Measurements from ENCODE around the gene C22orf23. TPM values are rescaled to one million over a fixed set of nuclear protein-coding genes. Genes with fewer than 3 reads are reported as not detected.
"Not testable (repeated sequence)": the region's sequence is repeated elsewhere in the genome, so short reads cannot be mapped to it uniquely, and the experiment has no call there.

The C22orf23 gene
- polyA plus RNA-seq, 1 donor = 11.1 TPM

DNA sequence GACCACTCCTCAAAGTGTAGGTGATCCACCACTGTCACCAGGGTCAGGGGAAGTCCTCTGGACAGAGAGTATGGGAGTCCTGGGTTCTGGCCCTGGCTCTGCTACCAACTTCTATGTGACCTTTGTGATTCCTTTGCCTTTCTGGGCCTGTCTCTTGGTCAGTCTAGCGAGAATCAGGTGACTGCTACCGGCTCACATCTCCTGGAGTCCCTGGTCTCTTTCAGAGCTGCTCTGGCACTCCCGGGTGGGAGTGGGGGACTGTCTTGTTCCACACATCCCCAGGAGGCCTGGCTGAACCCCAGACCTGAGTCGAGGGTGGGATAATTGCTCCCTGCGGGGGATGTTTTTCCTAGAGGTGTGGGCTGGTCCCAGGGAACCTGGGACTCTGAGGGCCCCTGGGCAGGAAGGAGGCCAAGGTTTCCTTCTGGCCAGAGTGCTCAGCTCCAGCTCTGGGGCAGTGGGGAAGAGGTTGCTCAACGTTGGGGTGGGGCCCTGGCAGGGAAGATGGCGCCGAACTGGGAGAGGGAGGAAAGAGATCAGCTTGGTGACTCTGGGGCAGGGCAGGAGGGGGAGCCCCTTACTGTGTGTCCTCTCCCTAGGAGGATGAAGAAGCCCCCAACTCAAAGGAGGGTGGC is 28.9 kb upstream of the C22orf23 start:
- no peak for DNase-seq

GRCh38 chr22:37981282-37982011 is 28.0 kb upstream of the C22orf23 start:
- DNase-seq = no peak

DNA sequence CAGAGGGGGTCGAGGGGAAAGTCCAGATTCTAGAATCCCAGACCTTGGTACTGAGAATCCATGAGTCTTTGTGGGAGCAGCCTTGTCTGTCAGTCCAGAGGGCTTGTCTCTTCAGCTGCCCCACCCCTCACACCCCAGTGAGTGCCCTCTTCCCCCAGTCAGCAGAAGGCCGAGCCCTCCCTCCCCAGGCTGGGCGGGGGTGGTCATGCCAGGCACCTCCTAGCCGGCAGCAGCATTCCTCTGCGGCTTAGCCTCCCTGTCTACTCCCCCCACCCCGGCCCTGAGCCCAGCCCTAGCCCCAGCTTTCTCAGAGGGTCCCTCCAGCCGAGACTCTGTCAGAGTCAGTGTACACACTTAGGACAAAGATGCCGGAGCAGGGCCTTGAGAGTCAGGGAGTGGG is 26.4 kb upstream of the C22orf23 start:
- DNase-seq = no peak

- no peak for DNase-seq
Measured at GRCh38 chr22:37976547-37976946, 23.1 kb upstream of the C22orf23 start.

DNA sequence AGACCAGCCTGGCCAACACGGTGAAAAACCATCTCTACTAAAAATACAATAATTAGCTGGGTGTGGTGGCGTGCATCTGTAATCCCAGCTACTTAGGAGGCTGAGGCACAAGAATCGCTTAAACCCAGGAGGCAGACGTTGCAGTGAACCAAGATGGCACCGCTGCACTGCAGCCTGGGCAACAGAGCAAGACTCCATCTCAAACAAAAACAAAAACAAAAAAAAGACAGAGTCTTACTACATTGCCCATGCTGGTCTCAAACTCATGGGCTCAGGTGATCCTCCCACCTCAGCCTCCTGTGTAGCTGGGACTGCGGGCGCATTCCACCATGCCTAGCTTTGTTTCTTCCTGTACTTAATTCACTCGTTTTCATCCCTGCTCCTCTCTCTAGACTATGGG is 22.6 kb upstream of the C22orf23 start:
- DNase-seq = not testable (repeated sequence)

- no peak for DNase-seq
Measured at GRCh38 chr22:37975153-37975552, 21.8 kb upstream of the C22orf23 start.

DNA sequence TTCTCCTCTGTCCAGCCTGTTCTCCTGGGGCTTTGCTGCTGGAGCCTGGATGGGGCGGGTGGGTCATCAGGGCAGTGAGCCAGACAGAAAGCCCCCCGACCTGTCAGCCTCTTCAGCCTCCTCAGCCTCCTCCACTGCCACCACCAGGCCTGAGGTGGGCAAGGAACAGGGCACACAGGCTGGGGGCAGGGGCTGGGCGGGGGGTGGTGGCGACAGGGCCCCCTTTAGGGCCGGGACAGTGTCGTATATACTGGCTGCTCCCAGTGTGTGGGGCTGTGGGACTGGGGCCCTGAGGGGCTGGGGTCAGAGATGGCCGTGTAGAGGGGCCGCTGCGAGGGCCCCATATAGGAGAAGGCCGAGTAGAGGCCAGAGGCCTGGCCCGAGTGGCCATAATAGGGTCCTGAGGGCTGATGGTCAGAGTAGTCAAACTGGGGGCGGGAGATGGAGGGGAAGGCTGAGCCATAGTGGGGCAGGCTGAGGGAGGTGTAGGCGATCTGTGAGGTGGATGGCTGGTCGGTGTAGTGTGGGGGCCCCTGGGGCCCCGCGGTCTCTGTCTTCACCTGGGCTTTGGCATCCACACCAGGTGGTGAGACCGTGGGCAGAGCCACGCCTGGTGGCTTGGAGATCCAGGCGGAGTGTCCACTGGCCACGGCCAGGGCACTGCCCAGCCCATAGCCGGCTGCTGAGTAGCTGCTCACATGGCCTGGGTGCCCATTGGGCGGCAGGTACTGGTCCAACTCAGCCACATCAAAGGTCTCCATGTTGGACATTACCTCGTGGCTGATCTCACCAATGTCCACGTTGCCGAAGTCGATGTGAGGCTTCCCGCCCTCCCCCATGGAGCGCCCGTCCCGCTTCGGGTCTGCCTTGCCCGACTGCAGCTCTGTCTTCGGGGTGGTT is 20.1 kb upstream of the C22orf23 start:
- DNase-seq = no peak

DNA sequence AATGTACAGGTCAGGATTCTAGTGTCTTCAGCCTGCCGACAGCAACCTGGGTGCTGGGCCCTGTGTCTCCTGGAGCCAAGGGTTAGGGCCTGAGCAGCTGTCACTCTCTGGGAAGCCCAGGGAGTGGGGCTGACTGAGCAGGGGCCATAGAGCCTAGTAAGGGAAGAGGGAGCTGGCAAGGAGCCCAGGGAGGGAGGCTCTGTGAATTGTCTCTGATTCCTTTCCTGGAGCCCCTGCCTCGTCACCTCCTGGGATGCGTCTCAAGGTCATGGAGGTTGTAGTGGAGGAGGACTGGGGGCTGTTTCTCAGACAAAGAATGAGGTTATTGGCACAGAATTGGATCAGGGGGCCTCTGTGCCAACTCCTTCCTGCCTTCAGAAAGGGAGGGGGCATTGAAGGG is 19.1 kb upstream of the C22orf23 start:
- peak; percentile 30 for DNase-seq

- DNase-seq = no peak
Measured at GRCh38 chr22:37971475-37972434, 18.4 kb upstream of the C22orf23 start.

DNA sequence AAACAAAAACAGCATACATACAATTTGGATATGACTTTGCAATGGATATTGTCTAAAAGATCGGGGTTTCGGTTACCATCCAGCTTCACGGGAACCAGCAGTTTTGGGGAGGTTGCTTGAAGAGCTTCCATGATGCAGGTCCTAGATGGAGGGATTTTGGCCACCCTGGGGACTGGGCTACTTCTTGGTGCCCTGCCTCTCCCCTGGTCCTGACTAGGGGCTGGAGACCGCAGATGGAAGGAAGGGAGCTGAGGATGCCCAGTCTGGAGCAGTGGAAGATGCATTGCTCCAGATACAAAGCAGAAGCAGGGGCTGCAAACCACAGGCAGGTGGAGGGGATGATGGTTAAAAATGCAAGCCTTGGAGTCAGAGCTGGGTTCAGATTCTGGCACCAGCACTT is 17.5 kb upstream of the C22orf23 start:
- DNase-seq = no peak

GRCh38 chr22:37968452-37969251 is 15.3 kb upstream of the C22orf23 start:
- no peak for DNase-seq

DNA sequence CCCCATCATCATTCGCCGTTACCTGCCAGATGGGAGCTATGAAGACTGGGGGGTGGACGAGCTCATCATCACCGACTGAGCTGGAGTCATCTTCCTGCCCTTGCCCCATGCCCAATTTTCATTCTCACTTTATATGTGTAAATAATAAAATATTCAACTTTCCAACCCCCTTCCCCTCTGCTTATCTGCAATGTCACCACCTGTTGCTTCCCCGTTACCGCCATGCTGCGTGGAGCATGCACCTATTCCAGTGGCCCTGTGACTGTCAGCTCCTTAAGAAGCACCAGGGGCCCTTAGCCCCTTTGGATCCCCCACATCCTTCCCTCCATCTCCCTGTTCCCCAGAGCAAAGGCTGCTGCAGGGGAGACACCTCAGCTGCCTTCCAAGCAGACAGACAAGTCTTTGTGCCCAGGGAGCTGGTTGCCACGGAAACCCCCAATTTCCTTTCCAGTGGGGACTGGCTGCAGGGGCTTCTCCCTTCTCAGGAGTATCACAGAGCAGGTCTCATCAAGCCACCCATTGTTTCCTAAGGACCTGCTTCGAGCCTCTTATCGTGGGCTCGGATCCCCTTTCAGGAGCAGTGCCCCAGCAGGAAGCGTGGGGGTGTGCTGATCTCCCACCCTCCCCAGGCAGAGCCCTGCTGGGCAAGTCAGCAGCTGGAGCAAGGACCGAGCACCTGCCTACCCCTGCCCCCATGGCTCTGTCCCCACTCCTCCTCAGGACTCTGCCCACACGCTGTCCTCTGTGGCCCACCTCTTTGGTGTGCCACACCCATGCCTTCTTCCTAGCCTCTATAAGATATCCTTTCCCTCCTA is 14.4 kb upstream of the C22orf23 start:
- no peak for DNase-seq

GRCh38 chr22:37967147-37967546 is 13.7 kb upstream of the C22orf23 start:
- DNase-seq = no peak

DNA sequence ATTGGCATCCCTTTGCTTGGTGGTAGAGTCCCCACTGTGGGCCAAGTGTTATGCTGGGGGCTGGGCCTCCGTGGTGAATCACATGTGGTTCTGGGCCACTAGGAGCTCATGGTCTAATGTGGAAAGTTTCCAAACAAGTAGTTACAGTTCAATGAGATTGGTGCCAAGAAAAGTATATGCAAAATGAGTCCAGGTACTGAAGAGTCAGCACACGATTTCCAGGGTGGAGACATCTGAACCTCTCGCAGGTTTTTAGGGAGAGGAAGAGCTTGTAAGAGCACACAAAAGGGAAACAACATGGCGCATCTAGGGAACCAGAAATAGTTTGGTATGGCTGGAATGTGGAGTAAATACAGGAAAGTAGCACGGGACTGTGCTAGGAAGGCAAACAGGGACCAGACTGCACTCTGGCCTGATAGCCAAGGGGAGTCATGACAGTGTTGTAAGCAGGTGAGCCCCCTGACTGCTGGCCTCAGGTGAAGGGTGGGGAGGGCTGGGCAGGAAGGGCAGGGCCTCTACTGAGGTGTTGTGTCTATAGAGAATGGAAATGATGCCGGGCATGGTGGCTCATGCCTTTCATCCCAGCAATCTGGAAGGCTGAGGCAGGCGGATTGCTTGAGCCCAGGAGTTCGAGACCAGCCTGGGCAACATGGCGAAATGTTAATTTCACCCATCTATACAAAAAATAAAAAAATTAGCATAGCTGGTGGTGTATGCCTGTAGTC is 12.7 kb upstream of the C22orf23 start:
- no peak for DNase-seq

GRCh38 chr22:37961062-37961461 is 7.7 kb upstream of the C22orf23 start:
- no peak for DNase-seq

DNA sequence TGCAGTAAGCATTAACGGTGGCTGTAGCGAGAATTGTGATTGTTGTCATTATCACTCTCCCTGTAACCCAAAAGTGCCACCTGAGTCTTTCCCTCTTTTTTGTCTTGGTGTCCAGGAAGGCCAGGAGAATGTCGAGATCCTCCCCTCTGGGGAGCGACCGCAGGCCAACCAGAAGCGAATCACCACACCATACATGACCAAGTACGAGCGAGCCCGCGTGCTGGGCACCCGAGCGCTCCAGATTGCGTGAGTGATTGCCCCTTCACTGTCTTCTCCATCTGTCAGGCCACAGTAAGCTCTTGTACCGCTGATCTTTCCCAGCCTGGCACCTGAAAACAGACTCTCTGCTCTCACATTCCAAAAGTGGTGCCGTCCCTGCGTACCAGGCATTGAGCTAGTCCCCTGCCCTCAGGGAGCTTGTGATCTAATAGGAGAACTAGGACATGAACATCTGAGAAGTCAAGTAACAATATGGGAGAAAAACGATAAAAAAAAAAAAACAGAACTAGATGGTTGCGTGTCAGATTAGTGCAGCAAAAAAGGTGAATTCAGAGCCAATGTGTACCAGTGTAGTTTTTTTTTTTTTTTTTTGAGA is 5.9 kb upstream of the C22orf23 start:
- DNase-seq = no peak

GRCh38 chr22:37957232-37957631 is 3.8 kb upstream of the C22orf23 start:
- no peak for DNase-seq

DNA sequence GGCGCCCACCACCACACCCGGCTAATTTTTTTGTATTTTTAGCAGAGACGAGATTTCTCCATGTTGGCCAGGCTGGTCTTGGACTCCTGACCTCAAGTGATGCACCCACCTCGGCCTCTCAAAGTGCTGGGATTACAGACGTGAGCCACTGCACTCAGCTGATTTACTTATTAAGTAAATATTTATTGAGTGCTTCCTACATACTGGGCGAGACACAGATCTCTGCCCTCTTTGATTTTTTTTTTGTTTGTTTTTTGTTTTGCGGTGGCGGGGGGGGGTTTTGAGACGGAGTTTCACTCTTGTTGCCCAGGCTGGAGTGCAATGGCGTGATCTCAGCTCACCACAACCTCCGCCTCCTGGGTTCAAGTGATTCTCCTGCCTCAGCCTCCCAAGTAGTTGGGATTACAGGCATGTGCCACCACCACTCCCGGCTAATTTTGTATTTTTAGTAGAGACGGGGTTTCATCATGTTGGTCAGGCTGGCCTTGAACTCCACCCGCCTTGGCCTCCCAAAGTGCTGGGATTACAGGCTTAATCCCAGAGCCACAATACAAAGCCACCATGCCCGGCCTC is 2.5 kb upstream of the C22orf23 start:
- not testable (repeated sequence) for DNase-seq

DNA sequence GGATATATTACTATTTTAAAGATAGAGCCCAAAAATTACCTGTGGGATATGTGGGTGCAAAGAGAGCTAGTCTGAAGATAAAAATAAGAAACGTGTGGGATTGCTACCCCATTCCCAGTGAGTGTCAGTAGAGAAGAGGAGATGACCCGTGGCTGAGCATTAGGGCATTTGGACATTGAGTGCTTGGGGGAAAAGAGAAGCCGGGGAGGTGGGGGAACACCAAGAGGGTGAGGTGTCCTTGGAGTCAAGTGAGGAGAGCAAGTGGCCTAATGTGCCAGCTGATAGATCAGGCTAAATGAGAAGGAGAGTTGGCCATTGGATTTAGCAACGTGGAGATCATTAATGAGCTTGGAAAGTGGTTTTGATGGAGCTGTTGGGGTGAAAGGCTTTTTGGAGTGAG is 1.3 kb upstream of the C22orf23 start:
- DNase-seq = no peak
